WTC11 (cell line): ENCODE data around the gene TTC39C. TPM values are rescaled to one million over a fixed set of nuclear protein-coding genes. Genes with fewer than 3 reads are reported as not detected.

ENCODE experiments used
- ATAC-seq: fragments of 200-7000 bp; cut with Tn5 transposase; 2 replicates; pipeline ENCODE4 v1.10.0; 2021; ENCODE audit warnings: mild to moderate bottlenecking, moderate library complexity
- CTCF ChIA-PET: fragments of 300-600 bp; sonication (Branson Sonifier 250); formaldehyde crosslinking; loops from one replicate; lab custom pipeline; 2021; ENCODE audit warnings: antibody characterized with exemption; lab: Charles Lee
- POLR2A ChIA-PET: fragments of 350-600 bp; sonication (Branson Sonifier 250); formaldehyde crosslinking; loops from one replicate; lab custom pipeline; 2021; ENCODE audit warnings: antibody characterized with exemption; lab: Charles Lee
- DNase-seq: peaks from one replicate; pipeline ENCODE4 v3.0.0; 2021; ENCODE audit warnings: low spot score
- H3K27ac Mint-ChIP-seq: 2 replicates; pipeline ENCODE4 v1.8.0; 2021; ENCODE audit warnings: mixed read lengths
- H3K27me3 Mint-ChIP-seq: 2 replicates; pipeline ENCODE4 v1.8.0; 2021; ENCODE audit warnings: low read depth, mild to moderate bottlenecking, moderate library complexity, mixed read lengths
- H3K36me3 Mint-ChIP-seq: 2 replicates; pipeline ENCODE4 v1.8.0; 2021; ENCODE audit warnings: mixed read lengths
- H3K4me1 Mint-ChIP-seq: 2 replicates; pipeline ENCODE4 v1.8.0; 2022; ENCODE audit warnings: mixed read lengths
- H3K4me3 Mint-ChIP-seq: 2 replicates; pipeline ENCODE4 v1.8.0; 2021; ENCODE audit warnings: mild to moderate bottlenecking, moderate library complexity, mixed read lengths
- H3K9me3 Mint-ChIP-seq: 2 replicates; pipeline ENCODE4 v1.8.0; 2021; ENCODE audit warnings: mixed read lengths
- AFF4 ChIP-seq: sonication (generic); formaldehyde crosslinking; IDR thresholded peaks from 2 replicates; pipeline ENCODE4 v1.8.1; 2023; ENCODE audit warnings: mild to moderate bottlenecking, missing genetic modification reagents, borderline replicate concordance
- ATF2 ChIP-seq: sonication (generic); formaldehyde crosslinking; IDR thresholded peaks from 2 replicates; pipeline ENCODE4 v1.8.1; 2022; ENCODE audit warnings: low read depth, missing genetic modification reagents, borderline replicate concordance
- E2F5 ChIP-seq: sonication (generic); formaldehyde crosslinking; IDR thresholded peaks from 2 replicates; pipeline ENCODE4 v1.8.1; 2022; ENCODE audit warnings: mild to moderate bottlenecking, moderate library complexity, missing genetic modification reagents
- ELF4 ChIP-seq: sonication (generic); formaldehyde crosslinking; IDR thresholded peaks from 2 replicates; pipeline ENCODE4 v1.8.1; 2022; ENCODE audit warnings: low read depth, mild to moderate bottlenecking, moderate library complexity, missing genetic modification reagents
- ERG ChIP-seq: fragments of 250-450 bp; sonication (Bioruptor Pico); IDR thresholded peaks from 2 replicates; pipeline ENCODE4 v1.8.0; 2021; ENCODE audit warnings: mild to moderate bottlenecking
- ESRRA ChIP-seq: sonication (generic); formaldehyde crosslinking; IDR thresholded peaks from 2 replicates; pipeline ENCODE4 v1.8.1; 2022; ENCODE audit warnings: mild to moderate bottlenecking, missing genetic modification reagents, borderline replicate concordance
- FOXP4 ChIP-seq: sonication (generic); formaldehyde crosslinking; IDR thresholded peaks from 2 replicates; pipeline ENCODE4 v1.8.0; 2022; ENCODE audit warnings: mild to moderate bottlenecking, missing genetic modification reagents
- HMGA2 ChIP-seq: fragments of 250-450 bp; sonication (Bioruptor Pico); IDR thresholded peaks from 2 replicates; pipeline ENCODE4 v1.4.0; 2021; ENCODE audit warnings: mild to moderate bottlenecking, moderate library complexity
- RORB ChIP-seq: fragments of 250-450 bp; sonication (Bioruptor Pico); IDR thresholded peaks from 2 replicates; pipeline ENCODE4 v1.9.0; 2021; ENCODE audit warnings: mild to moderate bottlenecking
- SOX15 ChIP-seq: fragments of 250-450 bp; sonication (Bioruptor Pico); IDR thresholded peaks from 2 replicates; pipeline ENCODE4 v1.9.0; 2021; ENCODE audit warnings: mild to moderate bottlenecking
- TEAD1 ChIP-seq: sonication (generic); formaldehyde crosslinking; IDR thresholded peaks from 2 replicates; pipeline ENCODE4 v1.8.0; 2022; ENCODE audit warnings: mild to moderate bottlenecking, missing genetic modification reagents
- USF1 ChIP-seq: sonication (generic); formaldehyde crosslinking; IDR thresholded peaks from 2 replicates; pipeline ENCODE4 v1.8.0; 2022; ENCODE audit warnings: mild to moderate bottlenecking, missing genetic modification reagents
- ZMAT4 ChIP-seq: fragments of 250-450 bp; sonication (Bioruptor Pico); IDR thresholded peaks from 2 replicates; pipeline ENCODE4 v1.9.0; 2021; ENCODE audit warnings: mild to moderate bottlenecking
- ZNF281 ChIP-seq: sonication (generic); formaldehyde crosslinking; IDR thresholded peaks from 2 replicates; pipeline ENCODE4 v1.8.0; 2023; ENCODE audit warnings: mild to moderate bottlenecking, missing genetic modification reagents
- total RNA-seq: library from RNA; stranded (reverse); gene quantifications from 3 replicates; pipeline ENCODE4 v1.2.3, GENCODE V29; 2021

TTC39C gene
- total RNA-seq, 1 experiment from 2014 or later: 57.3 TPM

GRCh38 chr18:23986600-23987359 lies 27.8 kb upstream of the TTC39C start:
- no peak overlapping the region for H3K27ac Mint-ChIP-seq
- no peaks in the 10 kb centered on the region for H3K9me3 Mint-ChIP-seq
- H3K27me3 Mint-ChIP-seq: no peaks in the 10 kb centered on the region
- no peak overlapping the region for H3K4me3 Mint-ChIP-seq
- ATAC-seq: no peak
- ChIA-PET POLR2A (no interaction called here), CTCF (no interaction called here)
- H3K36me3 Mint-ChIP-seq: no peaks in the 10 kb centered on the region
- TF ChIP-seq FOXP4 (CRISPR knock-in tag): no peak
- TF ChIP-seq ZNF281: no peak
- no peak for TF ChIP-seq AFF4 (CRISPR knock-in tag)
- TF ChIP-seq ZMAT4 (CRISPR knock-in tag): no peak
- no peak for TF ChIP-seq RORB
- TF ChIP-seq ELF4 (CRISPR knock-in tag): no peak
- TF ChIP-seq E2F5: no peak
- no peak for TF ChIP-seq USF1 (CRISPR knock-in tag)
- TF ChIP-seq ESRRA (CRISPR knock-in tag): no peak
- no peak for TF ChIP-seq TEAD1 (CRISPR knock-in tag)
- TF ChIP-seq ATF2 (CRISPR knock-in tag): no peak
- TF ChIP-seq SOX15 (CRISPR knock-in tag): no peak
- TF ChIP-seq ERG (CRISPR knock-in tag): no peak
- no peak for TF ChIP-seq HMGA2
- TF ChIP-seq, all 79 proteins: peak for 0
- peaks cover 12% of the 10 kb centered on the region for H3K4me1 Mint-ChIP-seq
- no peak for DNase-seq
